ENCODE data around the gene TSHZ2.

TSHZ2 gene

GRCh38 chr20:52945862-52946522 lies 26.2 kb upstream of the TSHZ2 start:
- Histone ChIP-seq H3K27me3 (ENCODE audit: insufficient read depth, insufficient read length) (no peaks in the 10 kb centered on the region), H3K4me3 (ENCODE audit: insufficient read length, low read depth) (no peak overlapping the region), H3K9ac (ENCODE audit: insufficient read length, low read depth) (no peak overlapping the region), H3K36me3 (ENCODE audit: insufficient read depth, insufficient read length, low read length) (no peaks in the 10 kb centered on the region), H3K4me1 (ENCODE audit: insufficient read depth, insufficient read length) (no peaks in the 10 kb centered on the region), H3K9me3 (ENCODE audit: insufficient read depth, low read length) (no peaks in the 10 kb centered on the region)
- no peak for DNase-seq (ENCODE audit: low read depth, low spot score)
- TF ChIP-seq ZNF274 (IDR thresholded peaks at IDR 0.05; ENCODE audit: low read depth, low read length) (no peak), SUZ12 (IDR thresholded peaks at IDR 0.05; ENCODE audit: extremely low read depth, insufficient read depth, insufficient read length) (no peak), YY1 (IDR thresholded peaks at IDR 0.05; ENCODE audit: insufficient read depth, insufficient read length) (no peak)

- no peaks in the 10 kb centered on the region for H3K4me1 ChIP-seq (ENCODE audit: insufficient read depth, insufficient read length)
- TF ChIP-seq YY1 (IDR thresholded peaks at IDR 0.05; ENCODE audit: insufficient read depth, insufficient read length) = no peak
- no peak for TF ChIP-seq ZNF274 (IDR thresholded peaks at IDR 0.05; ENCODE audit: low read depth, low read length)
- TF ChIP-seq SUZ12 (IDR thresholded peaks at IDR 0.05; ENCODE audit: extremely low read depth, insufficient read depth, insufficient read length) = no peak
- DNase-seq (ENCODE audit: low read depth, low spot score) = no peak
- no peak overlapping the region for H3K4me3 ChIP-seq (ENCODE audit: insufficient read length, low read depth)
- H3K9me3 ChIP-seq (ENCODE audit: insufficient read depth, low read length) = no peaks in the 10 kb centered on the region
- H3K9ac ChIP-seq (ENCODE audit: insufficient read length, low read depth) = no peak overlapping the region
- no peaks in the 10 kb centered on the region for H3K27me3 ChIP-seq (ENCODE audit: insufficient read depth, insufficient read length)
- H3K36me3 ChIP-seq (ENCODE audit: insufficient read depth, insufficient read length, low read length) = no peaks in the 10 kb centered on the region
These were observed 23.7 kb upstream of the TSHZ2 start for GRCh38 chr20:52948491-52948890.

DNA sequence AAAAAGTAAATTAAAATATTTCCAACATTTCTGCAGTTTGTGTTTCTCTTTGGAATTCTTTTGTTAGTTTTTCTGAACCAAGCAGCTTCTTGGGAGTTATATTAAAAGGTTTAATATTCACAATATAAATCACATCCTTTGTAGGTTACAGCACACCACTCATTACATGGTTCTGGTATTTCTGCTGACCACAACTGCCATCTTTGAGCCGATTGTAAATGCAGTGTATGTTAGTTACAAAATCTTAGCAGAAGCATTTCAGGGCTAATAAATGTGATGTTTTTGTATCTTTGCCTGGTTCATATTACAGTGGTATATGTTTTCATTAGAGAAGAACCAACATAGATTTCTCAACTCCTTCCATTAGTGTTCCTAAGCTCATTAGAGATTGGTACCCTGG lies 19.1 kb upstream of the TSHZ2 start:
- Histone ChIP-seq H3K4me3 (ENCODE audit: insufficient read length, low read depth) (no peak overlapping the region), H3K9me3 (ENCODE audit: insufficient read depth, low read length) (no peaks in the 10 kb centered on the region), H3K9ac (ENCODE audit: insufficient read length, low read depth) (no peak overlapping the region), H3K27me3 (ENCODE audit: insufficient read depth, insufficient read length) (no peaks in the 10 kb centered on the region), H3K36me3 (ENCODE audit: insufficient read depth, insufficient read length, low read length) (no peaks in the 10 kb centered on the region), H3K4me1 (ENCODE audit: insufficient read depth, insufficient read length) (no peaks in the 10 kb centered on the region)
- no peak for TF ChIP-seq SUZ12 (IDR thresholded peaks at IDR 0.05; ENCODE audit: extremely low read depth, insufficient read depth, insufficient read length)
- TF ChIP-seq YY1 (IDR thresholded peaks at IDR 0.05; ENCODE audit: insufficient read depth, insufficient read length) = no peak
- no peak for TF ChIP-seq ZNF274 (IDR thresholded peaks at IDR 0.05; ENCODE audit: low read depth, low read length)
- DNase-seq (ENCODE audit: low read depth, low spot score) = no peak

GRCh38 chr20:52954849-52955248 lies 17.3 kb upstream of the TSHZ2 start:
- Histone ChIP-seq H3K36me3 (ENCODE audit: insufficient read depth, insufficient read length, low read length) (no peaks in the 10 kb centered on the region), H3K9me3 (ENCODE audit: insufficient read depth, low read length) (no peaks in the 10 kb centered on the region), H3K4me1 (ENCODE audit: insufficient read depth, insufficient read length) (no peaks in the 10 kb centered on the region), H3K27me3 (ENCODE audit: insufficient read depth, insufficient read length) (no peaks in the 10 kb centered on the region), H3K9ac (ENCODE audit: insufficient read length, low read depth) (no peak overlapping the region), H3K4me3 (ENCODE audit: insufficient read length, low read depth) (no peak overlapping the region)
- no peak for DNase-seq (ENCODE audit: low read depth, low spot score)
- TF ChIP-seq ZNF274 (IDR thresholded peaks at IDR 0.05; ENCODE audit: low read depth, low read length) (no peak), YY1 (IDR thresholded peaks at IDR 0.05; ENCODE audit: insufficient read depth, insufficient read length) (no peak), SUZ12 (IDR thresholded peaks at IDR 0.05; ENCODE audit: extremely low read depth, insufficient read depth, insufficient read length) (no peak)

GRCh38 chr20:52958211-52958610 lies 13.9 kb upstream of the TSHZ2 start:
- Histone ChIP-seq H3K9ac (ENCODE audit: insufficient read length, low read depth) (no peak overlapping the region), H3K4me1 (ENCODE audit: insufficient read depth, insufficient read length) (no peaks in the 10 kb centered on the region), H3K4me3 (ENCODE audit: insufficient read length, low read depth) (no peak overlapping the region), H3K36me3 (ENCODE audit: insufficient read depth, insufficient read length, low read length) (no peaks in the 10 kb centered on the region), H3K9me3 (ENCODE audit: insufficient read depth, low read length) (no peaks in the 10 kb centered on the region), H3K27me3 (ENCODE audit: insufficient read depth, insufficient read length) (no peaks in the 10 kb centered on the region)
- DNase-seq (ENCODE audit: low read depth, low spot score) = no peak
- TF ChIP-seq YY1 (IDR thresholded peaks at IDR 0.05; ENCODE audit: insufficient read depth, insufficient read length) = no peak
- no peak for TF ChIP-seq ZNF274 (IDR thresholded peaks at IDR 0.05; ENCODE audit: low read depth, low read length)
- TF ChIP-seq SUZ12 (IDR thresholded peaks at IDR 0.05; ENCODE audit: extremely low read depth, insufficient read depth, insufficient read length) = no peak

- TF ChIP-seq YY1 (IDR thresholded peaks at IDR 0.05; ENCODE audit: insufficient read depth, insufficient read length) = no peak
- H3K4me1 ChIP-seq (ENCODE audit: insufficient read depth, insufficient read length) = no peaks in the 10 kb centered on the region
- no peak for DNase-seq (ENCODE audit: low read depth, low spot score)
- H3K36me3 ChIP-seq (ENCODE audit: insufficient read depth, insufficient read length, low read length) = no peaks in the 10 kb centered on the region
- H3K27me3 ChIP-seq (ENCODE audit: insufficient read depth, insufficient read length) = no peaks in the 10 kb centered on the region
- no peak overlapping the region for H3K9ac ChIP-seq (ENCODE audit: insufficient read length, low read depth)
- no peaks in the 10 kb centered on the region for H3K9me3 ChIP-seq (ENCODE audit: insufficient read depth, low read length)
- H3K4me3 ChIP-seq (ENCODE audit: insufficient read length, low read depth) = no peak overlapping the region
These were observed 13.0 kb upstream of the TSHZ2 start for GRCh38 chr20:52959125-52959524.

DNA sequence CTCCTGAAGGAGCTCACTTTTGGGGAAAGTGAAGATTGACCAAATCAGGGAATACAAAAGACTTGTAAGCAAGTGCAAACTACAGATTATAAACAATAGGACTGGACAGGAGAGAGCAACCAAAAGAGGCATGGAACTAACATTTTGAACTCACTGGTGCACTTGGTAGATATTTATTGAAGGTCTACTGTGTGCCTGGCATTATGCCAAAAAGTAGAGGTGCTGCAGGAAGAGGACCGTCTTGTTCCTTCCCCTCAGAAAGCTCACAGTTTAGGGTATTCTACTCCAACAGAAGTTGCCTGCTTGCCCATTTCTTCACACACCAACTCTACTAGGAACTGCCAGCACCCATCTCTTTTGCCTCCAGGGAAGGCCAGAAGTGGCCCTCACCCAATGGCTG lies 10.0 kb upstream of the TSHZ2 start:
- no peak overlapping the region for H3K9ac ChIP-seq (ENCODE audit: insufficient read length, low read depth)
- H3K27me3 ChIP-seq (ENCODE audit: insufficient read depth, insufficient read length) = no peaks in the 10 kb centered on the region
- TF ChIP-seq ZNF274 (IDR thresholded peaks at IDR 0.05; ENCODE audit: low read depth, low read length) = no peak
- TF ChIP-seq SUZ12 (IDR thresholded peaks at IDR 0.05; ENCODE audit: extremely low read depth, insufficient read depth, insufficient read length) = no peak
- TF ChIP-seq YY1 (IDR thresholded peaks at IDR 0.05; ENCODE audit: insufficient read depth, insufficient read length) = no peak
- H3K36me3 ChIP-seq (ENCODE audit: insufficient read depth, insufficient read length, low read length) = no peaks in the 10 kb centered on the region
- H3K9me3 ChIP-seq (ENCODE audit: insufficient read depth, low read length) = no peaks in the 10 kb centered on the region
- DNase-seq (ENCODE audit: low read depth, low spot score) = no peak
- no peaks in the 10 kb centered on the region for H3K4me1 ChIP-seq (ENCODE audit: insufficient read depth, insufficient read length)
- no peak overlapping the region for H3K4me3 ChIP-seq (ENCODE audit: insufficient read length, low read depth)

All from NT2/D1 (cell line).